Chondrocyte (in vitro differentiated cells): Measurements from ENCODE around the gene IL20RB. TPM values are rescaled to one million over a fixed set of nuclear protein-coding genes. Genes with fewer than 3 reads are reported as not detected.

Experiments
- DNase-seq: peaks from one replicate; pipeline ENCODE4 v3.0.0; 2021; ENCODE audit warnings: mixed read lengths, low spot score
- H3K27ac Mint-ChIP-seq: one replicate; pipeline ENCODE4 v1.8.0; 2021; ENCODE audit warnings: mild to moderate bottlenecking, moderate library complexity, mixed read lengths; ENCODE audit not compliant: unreplicated experiment
- H3K27me3 Mint-ChIP-seq: 2 replicates; pipeline ENCODE4 v1.8.0; 2021; ENCODE audit warnings: low read depth, mixed read lengths
- H3K36me3 Mint-ChIP-seq: 2 replicates; pipeline ENCODE4 v1.8.0; 2021; ENCODE audit warnings: low read depth, mixed read lengths
- H3K4me1 Mint-ChIP-seq: 2 replicates; pipeline ENCODE4 v1.8.0; 2021; ENCODE audit warnings: low read depth, mild to moderate bottlenecking, mixed read lengths
- H3K4me3 Mint-ChIP-seq: one replicate; pipeline ENCODE4 v1.8.0; 2021; ENCODE audit warnings: mild to moderate bottlenecking, moderate library complexity, mixed read lengths; ENCODE audit not compliant: unreplicated experiment
- H3K9me3 Mint-ChIP-seq: 2 replicates; pipeline ENCODE4 v1.8.0; 2021; ENCODE audit warnings: low read depth, mixed read lengths
- total RNA-seq: library from RNA; stranded (reverse); gene quantifications from 3 replicates; pipeline ENCODE4 v1.2.1, GENCODE V29; 2021
- TF ChIP-seq, protein P1 (sequence below): fragments of 200-600 bp; sonication (generic); IDR thresholded peaks from 2 replicates; pipeline ENCODE4 v1.5.0; 2021; ENCODE audit warnings: antibody characterized with exemption, mild to moderate bottlenecking, moderate library complexity

The IL20RB gene
- total RNA-seq, 1 donor from 2014 or later, result 0.92 TPM

DNA sequence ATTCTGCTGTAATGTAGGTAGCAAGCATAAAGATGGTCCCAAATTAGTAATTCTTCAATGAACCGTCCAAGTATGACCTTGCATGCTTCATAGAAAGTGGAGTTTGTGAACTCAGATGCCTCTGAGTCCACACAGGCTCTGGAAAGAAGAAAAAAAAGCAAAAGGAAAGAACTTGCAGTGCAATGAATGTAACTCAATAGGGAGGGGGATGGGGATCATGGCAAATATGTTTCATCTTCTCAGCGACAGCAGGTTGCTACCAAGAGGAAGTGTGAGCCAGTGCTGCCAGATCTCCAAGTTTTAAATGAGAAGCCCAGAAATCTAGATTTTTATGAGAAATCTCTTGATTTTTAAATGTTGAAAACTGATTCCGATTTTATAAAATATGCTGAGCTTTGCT, 50.3 kb downstream of the IL20RB start:
- no peak overlapping the region for H3K27ac Mint-ChIP-seq
- H3K4me1 Mint-ChIP-seq, result peaks cover 15% of the 10 kb centered on the region
- no peak overlapping the region for H3K4me3 Mint-ChIP-seq
- peaks cover 3% of the 10 kb centered on the region for H3K36me3 Mint-ChIP-seq
- no peak for DNase-seq
- peaks cover 3% of the 10 kb centered on the region for H3K9me3 Mint-ChIP-seq
- H3K27me3 Mint-ChIP-seq, result no peaks in the 10 kb centered on the region
- TF ChIP-seq, protein P1, sequence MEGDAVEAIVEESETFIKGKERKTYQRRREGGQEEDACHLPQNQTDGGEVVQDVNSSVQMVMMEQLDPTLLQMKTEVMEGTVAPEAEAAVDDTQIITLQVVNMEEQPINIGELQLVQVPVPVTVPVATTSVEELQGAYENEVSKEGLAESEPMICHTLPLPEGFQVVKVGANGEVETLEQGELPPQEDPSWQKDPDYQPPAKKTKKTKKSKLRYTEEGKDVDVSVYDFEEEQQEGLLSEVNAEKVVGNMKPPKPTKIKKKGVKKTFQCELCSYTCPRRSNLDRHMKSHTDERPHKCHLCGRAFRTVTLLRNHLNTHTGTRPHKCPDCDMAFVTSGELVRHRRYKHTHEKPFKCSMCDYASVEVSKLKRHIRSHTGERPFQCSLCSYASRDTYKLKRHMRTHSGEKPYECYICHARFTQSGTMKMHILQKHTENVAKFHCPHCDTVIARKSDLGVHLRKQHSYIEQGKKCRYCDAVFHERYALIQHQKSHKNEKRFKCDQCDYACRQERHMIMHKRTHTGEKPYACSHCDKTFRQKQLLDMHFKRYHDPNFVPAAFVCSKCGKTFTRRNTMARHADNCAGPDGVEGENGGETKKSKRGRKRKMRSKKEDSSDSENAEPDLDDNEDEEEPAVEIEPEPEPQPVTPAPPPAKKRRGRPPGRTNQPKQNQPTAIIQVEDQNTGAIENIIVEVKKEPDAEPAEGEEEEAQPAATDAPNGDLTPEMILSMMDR, result no peak

DNA sequence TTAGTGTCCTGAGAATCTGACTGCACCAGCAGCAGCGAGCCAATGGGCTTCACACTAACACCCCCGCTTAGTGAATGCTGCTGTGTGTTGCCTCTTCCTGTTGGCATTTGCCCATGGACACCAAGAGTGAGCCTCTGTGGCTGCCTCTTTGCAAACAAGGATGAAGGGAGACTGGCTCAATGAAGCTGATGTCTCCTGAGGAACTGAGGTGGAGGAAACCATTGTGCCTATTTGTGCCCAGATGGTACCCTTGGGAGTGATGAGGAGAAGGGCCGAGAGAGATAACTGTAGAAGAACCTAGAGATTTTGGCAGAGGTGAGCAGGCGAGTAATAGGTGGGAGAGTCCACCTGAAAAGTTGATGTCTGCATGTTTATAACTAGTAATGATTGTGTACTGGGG, 51.2 kb downstream of the IL20RB start:
- no peak overlapping the region for H3K4me3 Mint-ChIP-seq
- no peaks in the 10 kb centered on the region for H3K27me3 Mint-ChIP-seq
- no peak overlapping the region for H3K27ac Mint-ChIP-seq
- no peaks in the 10 kb centered on the region for H3K9me3 Mint-ChIP-seq
- TF ChIP-seq, protein P1, result no peak
- H3K4me1 Mint-ChIP-seq, result peaks cover 18% of the 10 kb centered on the region
- no peak for DNase-seq
- peaks cover 1% of the 10 kb centered on the region for H3K36me3 Mint-ChIP-seq

DNA sequence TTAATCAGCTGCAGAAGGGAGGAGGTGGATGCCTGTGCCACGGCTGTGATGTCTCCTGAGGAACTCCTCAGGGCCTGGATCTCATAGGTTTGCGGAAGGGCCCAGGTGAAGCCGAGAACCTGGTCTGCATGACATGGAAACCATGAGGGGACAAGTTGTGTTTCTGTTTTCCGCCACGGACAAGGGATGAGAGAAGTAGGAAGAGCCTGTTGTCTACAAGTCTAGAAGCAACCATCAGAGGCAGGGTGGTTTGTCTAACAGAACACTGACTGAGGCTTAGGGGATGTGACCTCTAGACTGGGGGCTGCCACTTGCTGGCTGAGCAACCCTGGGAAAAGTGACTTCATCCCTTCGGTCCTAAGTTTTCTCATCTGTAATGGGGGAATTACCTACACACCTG, 52.4 kb downstream of the IL20RB start:
- TF ChIP-seq, protein P1, result no peak
- H3K36me3 Mint-ChIP-seq, result peaks cover 1% of the 10 kb centered on the region
- H3K27me3 Mint-ChIP-seq, result no peaks in the 10 kb centered on the region
- H3K4me1 Mint-ChIP-seq, result peaks cover 23% of the 10 kb centered on the region
- DNase-seq, result no peak
- no peak overlapping the region for H3K27ac Mint-ChIP-seq
- no peak overlapping the region for H3K4me3 Mint-ChIP-seq
- H3K9me3 Mint-ChIP-seq, result no peaks in the 10 kb centered on the region

DNA sequence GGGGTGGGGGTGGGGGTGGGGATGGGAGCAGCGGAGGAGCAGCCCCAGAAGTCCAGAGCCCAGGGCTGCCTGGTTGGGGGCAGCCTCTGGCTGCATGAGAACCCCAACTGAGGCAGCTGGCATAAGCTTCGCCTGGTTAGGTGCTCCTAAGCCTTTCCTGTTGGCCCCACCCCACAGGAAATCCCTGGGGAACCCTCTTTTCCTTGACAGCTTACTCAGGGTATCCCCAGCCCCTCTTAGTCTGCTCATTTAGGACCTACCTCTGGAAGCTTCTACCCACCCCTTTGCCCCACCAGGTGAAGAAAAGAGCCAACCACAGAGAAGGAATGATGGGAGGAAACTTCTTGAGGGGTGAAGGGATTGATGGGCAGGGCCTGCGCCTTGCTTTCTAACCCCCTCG, 53.4 kb downstream of the IL20RB start:
- Mint-ChIP-seq H3K4me3 (no peak overlapping the region), H3K9me3 (no peaks in the 10 kb centered on the region), H3K27me3 (no peaks in the 10 kb centered on the region), H3K36me3 (no peaks in the 10 kb centered on the region), H3K4me1 (peaks cover 23% of the 10 kb centered on the region), H3K27ac (no peak overlapping the region)
- no peak for DNase-seq
- TF ChIP-seq, protein P1, result no peak

DNA sequence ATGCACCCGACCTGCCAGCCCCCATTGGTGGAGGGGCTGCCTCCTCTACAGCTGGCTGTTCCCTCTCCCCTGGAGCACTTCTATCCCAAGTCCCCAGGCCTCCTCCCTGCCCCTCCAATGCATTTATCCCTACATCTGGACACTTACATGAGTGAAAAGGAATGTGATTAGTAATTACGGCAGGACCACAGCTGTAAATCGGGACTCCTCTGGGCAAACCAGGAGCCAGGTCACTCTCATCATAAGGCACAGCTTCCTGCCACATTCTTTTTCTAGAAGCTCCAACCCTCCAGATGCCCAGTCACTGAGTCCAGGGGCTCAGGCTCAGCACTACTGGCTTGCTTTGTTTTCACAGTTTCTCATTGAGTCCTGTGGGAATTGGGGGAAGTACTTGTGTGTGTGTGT, 54.3 kb downstream of the IL20RB start:
- H3K27ac Mint-ChIP-seq, result peak overlapping the region; percentile 23
- no peaks in the 10 kb centered on the region for H3K9me3 Mint-ChIP-seq
- TF ChIP-seq, protein P1, result no peak
- no peaks in the 10 kb centered on the region for H3K36me3 Mint-ChIP-seq
- H3K4me3 Mint-ChIP-seq, result no peak overlapping the region
- H3K27me3 Mint-ChIP-seq, result no peaks in the 10 kb centered on the region
- DNase-seq, result no peak
- H3K4me1 Mint-ChIP-seq, result peaks cover 23% of the 10 kb centered on the region
